Measurements from ENCODE around the gene CNTN4.

Gene CNTN4

DNA sequence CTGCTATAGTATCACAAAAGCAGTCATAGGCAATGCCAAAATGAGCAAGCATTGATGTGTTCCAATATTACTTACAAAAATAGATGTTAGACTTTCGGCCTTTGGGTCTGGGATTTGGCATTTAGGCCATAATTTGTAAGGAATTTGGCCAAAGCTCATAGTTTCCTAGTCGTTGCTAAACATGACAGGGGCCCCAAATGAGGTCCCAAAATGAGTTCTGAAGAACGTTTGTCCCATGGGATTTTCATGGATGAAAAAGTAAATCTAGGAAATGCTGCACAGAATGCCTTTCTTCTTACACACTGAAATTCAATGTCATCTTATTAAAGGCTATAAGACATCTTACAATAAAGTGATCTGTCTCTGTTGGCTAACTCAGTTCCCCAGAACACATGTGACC is 456.0 kb downstream of the CNTN4 start:
- Histone ChIP-seq H4K20me1 (ENCODE audit: insufficient read depth, low read length) (no peaks in the 10 kb centered on the region), H3K9me2 (ENCODE audit: low read depth, low read length) (no peaks in the 10 kb centered on the region)
- TF ChIP-seq, protein P1, sequence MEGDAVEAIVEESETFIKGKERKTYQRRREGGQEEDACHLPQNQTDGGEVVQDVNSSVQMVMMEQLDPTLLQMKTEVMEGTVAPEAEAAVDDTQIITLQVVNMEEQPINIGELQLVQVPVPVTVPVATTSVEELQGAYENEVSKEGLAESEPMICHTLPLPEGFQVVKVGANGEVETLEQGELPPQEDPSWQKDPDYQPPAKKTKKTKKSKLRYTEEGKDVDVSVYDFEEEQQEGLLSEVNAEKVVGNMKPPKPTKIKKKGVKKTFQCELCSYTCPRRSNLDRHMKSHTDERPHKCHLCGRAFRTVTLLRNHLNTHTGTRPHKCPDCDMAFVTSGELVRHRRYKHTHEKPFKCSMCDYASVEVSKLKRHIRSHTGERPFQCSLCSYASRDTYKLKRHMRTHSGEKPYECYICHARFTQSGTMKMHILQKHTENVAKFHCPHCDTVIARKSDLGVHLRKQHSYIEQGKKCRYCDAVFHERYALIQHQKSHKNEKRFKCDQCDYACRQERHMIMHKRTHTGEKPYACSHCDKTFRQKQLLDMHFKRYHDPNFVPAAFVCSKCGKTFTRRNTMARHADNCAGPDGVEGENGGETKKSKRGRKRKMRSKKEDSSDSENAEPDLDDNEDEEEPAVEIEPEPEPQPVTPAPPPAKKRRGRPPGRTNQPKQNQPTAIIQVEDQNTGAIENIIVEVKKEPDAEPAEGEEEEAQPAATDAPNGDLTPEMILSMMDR (IDR thresholded peaks at IDR 0.05; ENCODE audit: low read length), result no peak
- no peak for TF ChIP-seq EZH2 (IDR thresholded peaks at IDR 0.05; ENCODE audit: borderline replicate concordance, low read length)

DNA sequence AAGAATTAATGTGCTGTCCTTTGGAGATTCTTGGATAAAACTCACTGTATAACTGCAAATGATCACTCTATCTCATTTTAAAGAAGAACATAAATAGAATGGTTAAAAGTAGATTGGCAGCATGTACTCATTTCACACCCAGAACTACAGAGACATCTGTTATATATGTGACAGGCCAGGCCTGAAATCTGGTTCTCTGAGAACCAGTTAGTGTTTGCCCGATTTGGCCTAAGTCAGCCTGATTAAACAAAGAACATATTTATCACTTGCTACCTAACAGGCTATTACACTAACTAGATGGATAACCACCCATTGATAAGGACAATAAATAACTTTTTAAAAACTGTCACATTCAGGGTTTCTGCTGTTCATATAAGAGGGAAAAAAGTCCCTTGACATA is 460.1 kb downstream of the CNTN4 start:
- no peak overlapping the region for H3K4me3 ChIP-seq (ENCODE audit: low read depth, low read length, poor library complexity, severe bottlenecking)
- no peaks in the 10 kb centered on the region for H3K4me1 ChIP-seq (ENCODE audit: insufficient read depth, low read length, severe bottlenecking)
- no peaks in the 10 kb centered on the region for H4K20me1 ChIP-seq (ENCODE audit: insufficient read depth, low read length)
- no peak for TF ChIP-seq EZH2 (IDR thresholded peaks at IDR 0.05; ENCODE audit: borderline replicate concordance, low read length)
- TF ChIP-seq, protein P1 (IDR thresholded peaks at IDR 0.05; ENCODE audit: low read length), result no peak
- no peak overlapping the region for H2AFZ ChIP-seq (ENCODE audit: low read length)
- H3K27ac ChIP-seq (ENCODE audit: low read depth, low read length, poor library complexity, severe bottlenecking), result no peak overlapping the region
- H3K27me3 ChIP-seq (ENCODE audit: insufficient read depth, low read length), result no peaks in the 10 kb centered on the region
- no peaks in the 10 kb centered on the region for H3F3A ChIP-seq (ENCODE audit: insufficient read depth, low read length)
- H3K9ac ChIP-seq (ENCODE audit: low read length), result no peak overlapping the region
- H3K4me2 ChIP-seq (ENCODE audit: low read length), result no peak overlapping the region
- H3K36me3 ChIP-seq (ENCODE audit: insufficient read depth, low read length), result no peaks in the 10 kb centered on the region
- no peaks in the 10 kb centered on the region for H3K9me3 ChIP-seq (ENCODE audit: low read length)
- H3K79me2 ChIP-seq (ENCODE audit: insufficient read depth, low read length), result no peaks in the 10 kb centered on the region
- no peaks in the 10 kb centered on the region for H3K9me2 ChIP-seq (ENCODE audit: low read depth, low read length)

More for the DNA sequence above, 456.0 kb downstream of the CNTN4 start:
- H3K27ac ChIP-seq (ENCODE audit: low read depth, low read length, poor library complexity, severe bottlenecking), result no peak overlapping the region
- no peaks in the 10 kb centered on the region for H3F3A ChIP-seq (ENCODE audit: insufficient read depth, low read length)
- no peaks in the 10 kb centered on the region for H3K79me2 ChIP-seq (ENCODE audit: insufficient read depth, low read length)
- H3K9ac ChIP-seq (ENCODE audit: low read length), result no peak overlapping the region
- H3K9me3 ChIP-seq (ENCODE audit: low read length), result no peaks in the 10 kb centered on the region
- no peak overlapping the region for H3K4me3 ChIP-seq (ENCODE audit: low read depth, low read length, poor library complexity, severe bottlenecking)
- no peaks in the 10 kb centered on the region for H3K4me1 ChIP-seq (ENCODE audit: insufficient read depth, low read length, severe bottlenecking)
- no peaks in the 10 kb centered on the region for H3K36me3 ChIP-seq (ENCODE audit: insufficient read depth, low read length)
- no peaks in the 10 kb centered on the region for H3K27me3 ChIP-seq (ENCODE audit: insufficient read depth, low read length)
- H2AFZ ChIP-seq (ENCODE audit: low read length), result no peak overlapping the region
- no peak overlapping the region for H3K4me2 ChIP-seq (ENCODE audit: low read length)

- Histone ChIP-seq H3K36me3 (ENCODE audit: insufficient read depth, low read length) (no peaks in the 10 kb centered on the region), H3K9ac (ENCODE audit: low read length) (no peak overlapping the region), H3K79me2 (ENCODE audit: insufficient read depth, low read length) (no peaks in the 10 kb centered on the region), H2AFZ (ENCODE audit: low read length) (no peak overlapping the region), H3K27ac (ENCODE audit: low read depth, low read length, poor library complexity, severe bottlenecking) (no peak overlapping the region), H3K4me2 (ENCODE audit: low read length) (no peak overlapping the region), H3K4me3 (ENCODE audit: low read depth, low read length, poor library complexity, severe bottlenecking) (no peak overlapping the region), H3K27me3 (ENCODE audit: insufficient read depth, low read length) (no peaks in the 10 kb centered on the region), H3K4me1 (ENCODE audit: insufficient read depth, low read length, severe bottlenecking) (no peaks in the 10 kb centered on the region), H3K9me3 (ENCODE audit: low read length) (no peaks in the 10 kb centered on the region), H4K20me1 (ENCODE audit: insufficient read depth, low read length) (no peaks in the 10 kb centered on the region), H3K9me2 (ENCODE audit: low read depth, low read length) (no peaks in the 10 kb centered on the region), H3F3A (ENCODE audit: insufficient read depth, low read length) (no peaks in the 10 kb centered on the region)
- TF ChIP-seq, protein P1 (IDR thresholded peaks at IDR 0.05; ENCODE audit: low read length), result no peak
- TF ChIP-seq EZH2 (IDR thresholded peaks at IDR 0.05; ENCODE audit: borderline replicate concordance, low read length), result no peak
These were observed 468.8 kb downstream of the CNTN4 start for GRCh38 chr3:2567451-2567850.
